Prostate gland (tissue), 2 donors: ENCODE measurements around the gene DIPK1A. TPM values are rescaled to one million over a fixed set of nuclear protein-coding genes. Genes with fewer than 3 reads are reported as not detected.
A peak's percentile ranks its signal among the peaks of the same experiment; 100 is the strongest.

Experiments
- DNase-seq: peaks from one replicate; pipeline ENCODE4 v3.0.0-alpha.2; 2019; ENCODE audit warnings: low spot score
- H3K27ac ChIP-seq, 2 donors: fragments of 200-600 bp; sonication (generic); 2 replicates each; pipeline ENCODE4 v1.5.1; 2017 to 2019
- H3K27me3 ChIP-seq: fragments of 200-600 bp; sonication (generic); replicated peaks from 2 replicates; pipeline ENCODE4 v1.5.1; 2019; ENCODE audit not compliant: insufficient read depth
- H3K36me3 ChIP-seq, 2 donors: fragments of 200-600 bp; sonication (generic); 1 replicate in 1 of 2; 2 replicates in 1 of 2; pipeline versions ENCODE4 v1.5.1 to v1.8.1; 2017 to 2019
- H3K4me1 ChIP-seq: fragments of 200-600 bp; sonication (generic); replicated peaks from 2 replicates; pipeline ENCODE4 v1.5.1; 2019
- H3K4me3 ChIP-seq, 2 donors: fragments of 200-600 bp; sonication (generic); 2 replicates each; pipeline ENCODE4 v1.5.1; 2017 to 2019
- H3K9me3 ChIP-seq: fragments of 200-600 bp; sonication (generic); 2 replicates; pipeline ENCODE4 v1.5.1; 2017
- CTCF ChIP-seq, 4 experiments: fragments of 200-600 bp in 2 of 4; fragments of 450-650 bp in 2 of 4; sonication (generic) in 2 of 4; IDR thresholded peaks; 1 replicate in 3 of 4; 2 replicates in 1 of 4; pipeline ENCODE4 v1.5.1; 2016 to 2019; ENCODE audit warnings: antibody characterized with exemption in 4 of 4, mild to moderate bottlenecking in 2 of 4, moderate library complexity in 2 of 4
- POLR2A ChIP-seq: fragments of 450-650 bp; IDR thresholded peaks from one replicate; pipeline ENCODE4 v1.6.1; 2016; ENCODE audit warnings: antibody characterized with exemption, mild to moderate bottlenecking
- POLR2AphosphoS5 ChIP-seq: sonication (generic); formaldehyde crosslinking; IDR thresholded peaks from one replicate; pipeline ENCODE4 v1.6.1; 2017; ENCODE audit warnings: antibody characterized with exemption
- WGBS: methylation state at CpG from one replicate; pipeline ENCODE4 v1.1.5; 2018; 5-methylcytosine and 5-hydroxymethylcytosine counted together
- intact Hi-C: fragments of 100-400 bp; cut with DNase I; formaldehyde crosslinking; loops from one replicate; pipeline ENCODE4 v1.14.2; 2022
- total RNA-seq, 2 donors: library from RNA; depleted of rRNA; stranded (reverse); fragments of >200 nt; gene quantifications; one replicate each; pipeline ENCODE4 v1.1.0, GENCODE V29; 2016

The DIPK1A gene
- total RNA-seq, 2 donors from 2014 or later = 9.2 to 22.2 TPM

- Histone ChIP-seq H3K9me3 (no peaks in the 10 kb centered on the region), H3K27me3 (no peaks in the 10 kb centered on the region), H3K4me3 (peak overlapping the region in 1 of 2 donors; percentile 91), H3K36me3 (peaks cover 0 to 3% of the 10 kb centered on the region in 2 donors), H3K4me1 (peaks cover 16% of the 10 kb centered on the region), H3K27ac (no peak overlapping the region)
- DNase-seq = no peak
- 66% methylated on average over 5 of the region's 5 CpGs for WGBS
- intact Hi-C loops = loop anchor here (5.0 kb wide), 1 partner anchor 52 kb away; no protein-coding TSS in a partner anchor
- TF ChIP-seq CTCF (IDR thresholded peaks at IDR 0.05) (no peak), POLR2A (no peak), POLR2AphosphoS5 (no peak)
Observed at GRCh38 chr1:92834617-92835016, 126.6 kb downstream of the DIPK1A start.

DNA sequence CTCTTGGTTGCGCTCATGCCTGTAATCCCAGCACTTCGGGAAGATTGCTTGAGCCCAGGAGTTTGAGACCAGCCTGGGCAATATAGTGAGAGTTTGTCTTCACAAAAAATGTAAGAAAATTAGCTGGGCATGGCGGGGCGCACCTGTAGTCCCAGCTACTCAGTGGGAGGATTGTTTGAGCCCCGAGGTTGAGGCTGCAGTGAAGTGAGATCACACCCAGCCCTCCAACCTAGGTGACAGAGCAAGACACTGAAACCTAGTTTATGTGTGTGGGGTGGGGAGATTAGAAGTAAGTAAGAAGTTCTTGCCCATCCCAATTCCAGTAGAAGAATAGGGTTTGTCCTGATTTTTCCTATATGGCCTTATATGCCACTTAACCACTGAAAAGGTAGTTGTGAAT is 127.4 kb downstream of the DIPK1A start:
- H3K4me3 ChIP-seq = peak overlapping the region in 1 of 2 donors; percentile 91
- H3K27me3 ChIP-seq = no peaks in the 10 kb centered on the region
- intact Hi-C loops = loop anchor here (5.0 kb wide), 1 partner anchor 52 kb away; no protein-coding TSS in a partner anchor
- TF ChIP-seq POLR2AphosphoS5 (no peak), CTCF (IDR thresholded peaks at IDR 0.05) (no peak), POLR2A (no peak)
- no peak for DNase-seq
- peaks cover 0 to 3% of the 10 kb centered on the region in 2 donors for H3K36me3 ChIP-seq
- 73% methylated on average over 5 of the region's 5 CpGs for WGBS
- H3K4me1 ChIP-seq = peaks cover 16% of the 10 kb centered on the region
- peak overlapping the region in 1 of 2 donors; percentile 92 for H3K27ac ChIP-seq
- H3K9me3 ChIP-seq = no peaks in the 10 kb centered on the region

DNA sequence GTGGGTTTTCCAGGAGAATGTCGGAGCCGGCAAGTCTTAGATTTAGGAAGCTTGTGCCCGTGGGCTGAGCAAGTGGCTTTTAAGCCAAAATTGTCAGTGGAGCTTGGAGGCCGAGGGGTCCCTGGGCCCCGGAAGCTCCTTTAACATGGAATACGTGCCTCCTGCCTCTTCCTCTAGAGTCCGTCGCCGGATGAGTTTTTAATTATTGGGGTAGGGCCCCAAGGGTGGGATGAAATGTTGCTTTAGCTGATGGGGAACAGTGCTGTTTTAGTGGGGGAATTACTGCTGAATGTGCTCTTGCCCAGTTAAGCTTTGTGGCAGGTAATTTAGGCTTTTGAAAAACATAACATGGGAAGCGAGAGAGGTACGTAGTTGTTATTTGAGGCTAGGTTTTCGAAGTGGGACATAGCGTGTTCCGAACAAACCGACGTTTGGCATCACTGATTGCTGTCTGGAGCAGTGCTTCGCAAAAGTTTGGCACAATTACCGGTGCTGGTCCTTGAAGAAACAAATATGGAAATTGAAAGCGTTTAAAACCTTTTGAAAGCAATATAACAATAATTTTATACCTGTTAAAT is 128.6 kb downstream of the DIPK1A start:
- DNase-seq = no peak
- TF ChIP-seq POLR2A = no peak
- TF ChIP-seq CTCF (IDR thresholded peaks at IDR 0.05) = no peak
- TF ChIP-seq POLR2AphosphoS5 = no peak
- Histone ChIP-seq H3K9me3 (no peaks in the 10 kb centered on the region), H3K4me1 (peaks cover 16% of the 10 kb centered on the region), H3K4me3 (peak overlapping the region; percentile 91 to 94), H3K36me3 (no peaks in the 10 kb centered on the region), H3K27ac (peak overlapping the region; percentile 92 to 93), H3K27me3 (no peaks in the 10 kb centered on the region)
- intact Hi-C loops = loop anchor here (5.0 kb wide), 1 partner anchor 50 kb away; no protein-coding TSS in a partner anchor
- WGBS = 0% methylated on average over 19 of the region's 19 CpGs

DNA sequence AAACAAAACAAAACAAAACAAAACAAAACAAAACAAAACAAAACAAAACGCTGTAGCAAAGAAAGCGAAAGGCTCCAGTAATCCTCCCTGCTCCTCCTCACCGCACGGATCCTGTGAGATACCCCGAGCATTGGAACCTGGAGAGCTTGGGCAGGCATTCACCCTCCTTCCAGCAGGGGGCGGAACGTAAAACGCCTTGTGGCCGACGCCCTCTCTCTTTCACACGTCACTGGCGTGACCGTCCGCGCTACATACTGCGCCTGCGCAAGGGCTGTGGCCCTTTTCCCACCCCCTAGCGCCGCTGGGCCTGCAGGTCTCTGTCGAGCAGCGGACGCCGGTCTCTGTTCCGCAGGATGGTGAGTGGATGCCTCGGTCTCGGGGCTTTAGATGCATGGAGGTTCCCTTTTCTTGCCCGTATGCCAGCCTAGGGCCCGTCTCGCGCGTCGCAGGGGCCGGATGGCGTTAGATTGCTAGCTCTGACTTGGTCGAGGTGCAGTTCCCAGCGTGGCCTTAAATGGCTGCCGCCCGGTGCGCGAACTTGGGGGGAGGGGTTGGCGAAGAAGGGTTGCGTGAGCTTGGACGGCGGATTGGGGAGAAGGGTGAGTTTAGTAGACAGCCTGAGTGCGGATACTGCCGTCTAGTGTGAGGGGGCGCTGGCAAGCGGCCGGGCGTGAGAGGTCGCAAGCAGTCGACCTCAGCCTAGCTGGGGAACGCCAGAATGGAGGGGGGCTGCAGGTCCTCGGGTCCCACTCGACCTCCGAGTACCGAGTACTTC is 129.3 kb downstream of the DIPK1A start, which contains the start of gene RPL5:
Gene RPL5 (plus strand): TSS at position 279 of the 775 bp plus-strand sequence. CDS start 75 bp downstream, at position 354.
- H3K9me3 ChIP-seq = no peaks in the 10 kb centered on the region
- H3K4me1 ChIP-seq = peaks cover 16% of the 10 kb centered on the region
- intact Hi-C loops = loop anchor here (5.0 kb wide), 1 partner anchor 50 kb away; no protein-coding TSS in a partner anchor
- H3K27me3 ChIP-seq = no peaks in the 10 kb centered on the region
- TF ChIP-seq POLR2A (peak; percentile 90), CTCF (IDR thresholded peaks at IDR 0.05) (peak; percentile 94 to 99 (median 98)), POLR2AphosphoS5 (peak; percentile 99)
- peak within 1 kb of the TSS; percentile 92 to 93 for H3K27ac ChIP-seq
- peak; percentile 95 for DNase-seq
- WGBS = under 1% methylated on average over 57 of the region's 57 CpGs
- peak within 1 kb of the TSS; percentile 91 to 94 for H3K4me3 ChIP-seq
- no peaks in the 10 kb centered on the region for H3K36me3 ChIP-seq
